Ovary (tissue), 3 donors: ENCODE results near the gene ERN1.

Source experiments
- CTCF ChIP-seq, 3 donors: fragments of 450-650 bp in 2 of 3; fragments of 200-600 bp in 1 of 3; IDR thresholded peaks; one replicate each; pipeline versions ENCODE4 v1.5.1 to v1.8.0; 2016 to 2022; ENCODE audit warnings: antibody characterized with exemption in 3 of 3, mild to moderate bottlenecking in 1 of 3
- EP300 ChIP-seq: sonication (generic); formaldehyde crosslinking; IDR thresholded peaks from one replicate; pipeline ENCODE4 v1.6.1; 2017; ENCODE audit warnings: antibody characterized with exemption
- POLR2A ChIP-seq: fragments of 450-650 bp; IDR thresholded peaks from one replicate; pipeline ENCODE4 v1.6.1; 2017; ENCODE audit warnings: antibody characterized with exemption, mild to moderate bottlenecking, moderate library complexity
- donor health status: DM: no; HTN: no; CAD: no.

- TF ChIP-seq CTCF (IDR thresholded peaks at IDR 0.05) (no peak), POLR2A (no peak), EP300 (no peak)
Observed at GRCh38 chr17:64146418-64147109, 16.6 kb upstream of the ERN1 start.
